ENCODE data around the gene FTSJ1. TPM values are rescaled to one million over a fixed set of nuclear protein-coding genes. Genes with fewer than 3 reads are reported as not detected.

FTSJ1 gene
- total and polyA plus RNA-seq, 7 donors = 15.6 to 39.9 (median 26.9) TPM

GRCh38 chrX:48532161-48532560, 56.2 kb downstream of the FTSJ1 start:
- no peak for TF ChIP-seq POLR2A (IDR thresholded peaks at IDR 0.05)
- no peak for TF ChIP-seq POLR2AphosphoS5 (IDR thresholded peaks at IDR 0.05)
- TF ChIP-seq CTCF (IDR thresholded peaks at IDR 0.05) = no peak
- no peak for TF ChIP-seq EP300 (IDR thresholded peaks at IDR 0.05)
- H3K9me3 ChIP-seq = no peaks in the 10 kb centered on the region
- H3K27me3 ChIP-seq = no peaks in the 10 kb centered on the region
- H3K4me1 ChIP-seq = no peaks in the 10 kb centered on the region
- intact Hi-C loops (cut with DNase I) = no loop called here
- H3K4me3 ChIP-seq = no peak overlapping the region
- peak overlapping the region in 1 of 4 donors; percentile 20 for H3K27ac ChIP-seq
- H3K36me3 ChIP-seq = peaks cover 0 to 10% (median 0%) of the 10 kb centered on the region in 4 donors
- DNase-seq = no peak
- WGBS, 2 donors = 95 to 100% methylated on average over 1 of the region's 1 CpG

- H3K4me1 ChIP-seq = no peaks in the 10 kb centered on the region
- no peaks in the 10 kb centered on the region for H3K27me3 ChIP-seq
- TF ChIP-seq POLR2A (IDR thresholded peaks at IDR 0.05) (no peak), POLR2AphosphoS5 (IDR thresholded peaks at IDR 0.05) (no peak), EP300 (IDR thresholded peaks at IDR 0.05) (no peak)
- no peaks in the 10 kb centered on the region for H3K9me3 ChIP-seq
- peak; percentile 10 for DNase-seq
- H3K4me3 ChIP-seq = no peak overlapping the region
- WGBS, 2 donors = 97 to 98% methylated on average over 3 of the region's 3 CpGs
- no peak overlapping the region for H3K27ac ChIP-seq
- H3K36me3 ChIP-seq = peaks cover 0 to under 1% (median 0%) of the 10 kb centered on the region in 4 donors
- intact Hi-C loops (cut with DNase I) = no loop called here
Measured at GRCh38 chrX:48533165-48533564, 57.2 kb downstream of the FTSJ1 start.

Other genes starting within 250 kb of the FTSJ1 start
- not detected for gene SSX1, start 220.8 kb upstream of the FTSJ1 start, total RNA-seq
- gene SSX1, start 220.8 kb upstream of the FTSJ1 start, polyA plus RNA-seq = not detected
- not detected for gene SSX3, start 119.5 kb upstream of the FTSJ1 start, total RNA-seq
- not detected for gene SSX3, start 119.5 kb upstream of the FTSJ1 start, polyA plus RNA-seq
- not detected for gene SSX4, start 92.7 kb upstream of the FTSJ1 start, total RNA-seq
- not detected for gene SSX4, start 92.7 kb upstream of the FTSJ1 start, polyA plus RNA-seq
- gene SSX4B, start 64.2 kb upstream of the FTSJ1 start, total RNA-seq = not detected
- gene SSX4B, start 64.2 kb upstream of the FTSJ1 start, polyA plus RNA-seq = not detected
- gene SLC38A5, start 5.9 kb upstream of the FTSJ1 start, total RNA-seq = 1 to 10 TPM; 1.9 to 4.6 (median 3.7) TPM
- gene SLC38A5, start 5.9 kb upstream of the FTSJ1 start, polyA plus RNA-seq = 10 to 100 TPM in 1 of 3 donors, 1 to 10 TPM in 2; 3.7 to 68.4 (median 4.2) TPM
- gene PORCN, start 32.8 kb downstream of the FTSJ1 start, total RNA-seq = 10 to 100 TPM; 12.2 to 13.3 (median 12.9) TPM
- 1 to 10 TPM; 1.2 to 7.4 (median 3.2) TPM for gene PORCN, start 32.8 kb downstream of the FTSJ1 start, polyA plus RNA-seq
- gene EBP, start 45.6 kb downstream of the FTSJ1 start, total RNA-seq = 10 to 100 TPM; 14.3 to 25.3 (median 18.6) TPM
- 100 to 1,000 TPM in 1 of 3 donors, 10 to 100 TPM in 2; 47.4 to 310 (median 65.4) TPM for gene EBP, start 45.6 kb downstream of the FTSJ1 start, polyA plus RNA-seq
- gene TBC1D25, start 63.5 kb downstream of the FTSJ1 start, total RNA-seq = 10 to 100 TPM; 10.4 to 14.6 (median 11.9) TPM
- gene TBC1D25, start 63.5 kb downstream of the FTSJ1 start, polyA plus RNA-seq = 1 to 10 TPM; 5.8 to 9.6 (median 7.8) TPM
- 100 to 1,000 TPM in 3 of 4 donors, 10 to 100 TPM in 1; 83.9 to 209 (median 143) TPM for gene RBM3, start 98.3 kb downstream of the FTSJ1 start, total RNA-seq
- 100 to 1,000 TPM; 105 to 217 (median 185) TPM for gene RBM3, start 98.3 kb downstream of the FTSJ1 start, polyA plus RNA-seq
- 100 to 1,000 TPM in 3 of 4 donors, 10 to 100 TPM in 1; 99.9 to 132 (median 106) TPM for gene WDR13, start 121.3 kb downstream of the FTSJ1 start, total RNA-seq
- gene WDR13, start 121.3 kb downstream of the FTSJ1 start, polyA plus RNA-seq = 100 to 1,000 TPM in 2 of 3 donors, 10 to 100 TPM in 1; 98.1 to 106 (median 103) TPM
- gene WAS, start 207.6 kb downstream of the FTSJ1 start, total RNA-seq = 1 to 10 TPM; 3.0 to 6.1 (median 4.7) TPM
- gene WAS, start 207.6 kb downstream of the FTSJ1 start, polyA plus RNA-seq = 10 to 100 TPM in 1 of 3 donors, 1 to 10 TPM in 2; 3.0 to 23.5 (median 3.7) TPM
- gene SUV39H1, start 220.5 kb downstream of the FTSJ1 start, total RNA-seq = 1 to 10 TPM; 3.0 to 4.6 (median 3.7) TPM
- 1 to 10 TPM; 1.8 to 8.5 (median 2.8) TPM for gene SUV39H1, start 220.5 kb downstream of the FTSJ1 start, polyA plus RNA-seq

All from sigmoid colon (tissue), 7 donors.